B cell (primary cell): ENCODE data around the gene ARHGAP28. TPM values are rescaled to one million over a fixed set of nuclear protein-coding genes. Genes with fewer than 3 reads are reported as not detected.

Source experiments
- ATAC-seq: fragments of 200-7000 bp; cut with Tn5 transposase; one replicate; pipeline ENCODE4 v1.10.0; 2021; ENCODE audit warnings: low read depth, mild to moderate bottlenecking, moderate number of reproducible peaks, moderate library complexity
- CTCF ChIA-PET: fragments of 350-600 bp; sonication (Branson Sonifier 250); formaldehyde crosslinking; loops from one replicate; lab custom pipeline; 2021; ENCODE audit warnings: antibody characterized with exemption, inconsistent platforms; lab: Charles Lee
- POLR2A ChIA-PET: fragments of 350-600 bp; sonication (Branson Sonifier 250); formaldehyde crosslinking; loops from one replicate; lab custom pipeline; 2021; ENCODE audit warnings: antibody characterized with exemption; lab: Charles Lee
- DNase-seq: peaks from one replicate; pipeline ENCODE4 v3.0.0; 2013
- H2AFZ ChIP-seq: 2 replicates; pipeline ENCODE4 v1.6.1; 2012; ENCODE audit warnings: mild to moderate bottlenecking, low read depth, low read length; ENCODE audit not compliant: insufficient read depth, poor library complexity, severe bottlenecking
- H3K27ac ChIP-seq, 2 donors: 1 replicate in 1 of 2; 2 replicates in 1 of 2; pipeline ENCODE4 v1.5.1; 2012 to 2013; ENCODE audit warnings: low read length in 2 of 2, mild to moderate bottlenecking in 2 of 2, moderate library complexity in 1 of 2
- H3K27me3 ChIP-seq, 4 experiments: fragments of 200-600 bp in 1 of 4; sonication (generic) in 1 of 4; replicated peaks in 1 of 4; 1 replicate in 2 of 4; 2 replicates in 2 of 4; pipeline versions ENCODE4 v1.6.1 to v1.7.0; 2013 to 2016; ENCODE audit warnings: low read length in 3 of 4, mild to moderate bottlenecking in 2 of 4, mixed read lengths in 1 of 4, moderate library complexity in 1 of 4; ENCODE audit not compliant: insufficient read depth in 4 of 4, control insufficient read depth in 3 of 4; ENCODE audit errors: control extremely low read depth in 1 of 4
- H3K36me3 ChIP-seq, 2 experiments: replicated peaks in 1 of 2; 1 replicate in 1 of 2; 2 replicates in 1 of 2; pipeline versions ENCODE4 v1.6.1 to v1.7.1; 2013; ENCODE audit warnings: low read length in 1 of 2; ENCODE audit not compliant: insufficient read depth in 2 of 2, control insufficient read depth in 1 of 2; ENCODE audit errors: control extremely low read depth in 1 of 2, extremely low read depth in 1 of 2
- H3K4me1 ChIP-seq, 2 donors: fragments of 200-600 bp in 1 of 2; sonication (generic) in 1 of 2; 1 replicate in 1 of 2; 2 replicates in 1 of 2; pipeline versions ENCODE4 v1.5.1 to v1.6.1; 2013 to 2017; ENCODE audit warnings: low read length in 2 of 2; ENCODE audit not compliant: control insufficient read depth in 2 of 2, insufficient read depth in 2 of 2
- H3K4me2 ChIP-seq: replicated peaks from 2 replicates; pipeline ENCODE3; 2012; ENCODE audit warnings: mild to moderate bottlenecking, low read depth, low read length; ENCODE audit not compliant: poor library complexity, severe bottlenecking
- H3K4me3 ChIP-seq, 5 experiments: fragments of 200-600 bp in 1 of 5; sonication (generic) in 1 of 5; 1 replicate in 3 of 5; 2 replicates in 2 of 5; pipeline versions ENCODE4 v1.5.1 to v1.7.0; 2011 to 2016; ENCODE audit warnings: low read length in 4 of 5, mild to moderate bottlenecking in 4 of 5, low read depth in 2 of 5, control low read depth in 1 of 5, moderate library complexity in 1 of 5; ENCODE audit not compliant: insufficient read depth in 1 of 5; ENCODE audit errors: control extremely low read depth in 1 of 5, extremely low read depth in 1 of 5
- H3K79me2 ChIP-seq: fragments of 200-600 bp; sonication (generic); one replicate; pipeline ENCODE4 v1.6.0; 2016; ENCODE audit warnings: low read length; ENCODE audit not compliant: control insufficient read depth, insufficient read depth
- H3K9ac ChIP-seq: fragments of 200-600 bp; sonication (generic); 2 replicates; pipeline ENCODE4 v1.6.1; 2017; ENCODE audit warnings: mild to moderate bottlenecking, low read length, moderate library complexity
- H3K9me3 ChIP-seq, 3 donors: one replicate each; pipeline versions ENCODE4 v1.6.1 to v1.7.1; 2013; ENCODE audit warnings: low read length in 2 of 3; ENCODE audit not compliant: control insufficient read depth in 2 of 3, insufficient read depth in 1 of 3; ENCODE audit errors: control extremely low read depth in 1 of 3
- H4K20me1 ChIP-seq: 2 replicates; pipeline ENCODE4 v1.6.0; 2012; ENCODE audit warnings: mild to moderate bottlenecking, low read length; ENCODE audit not compliant: insufficient read depth, control insufficient read depth, poor library complexity, severe bottlenecking
- H3K27ac Mint-ChIP-seq: one replicate; pipeline ENCODE4 v1.8.0; 2021; ENCODE audit warnings: mixed read lengths
- H3K27me3 Mint-ChIP-seq: one replicate; pipeline ENCODE4 v1.8.0; 2021; ENCODE audit warnings: mixed read lengths
- H3K4me1 Mint-ChIP-seq: one replicate; pipeline ENCODE4 v1.8.0; 2021; ENCODE audit warnings: mixed read lengths
- H3K4me3 Mint-ChIP-seq: one replicate; pipeline ENCODE4 v1.8.0; 2021; ENCODE audit warnings: mixed read lengths
- H3K9me3 Mint-ChIP-seq: one replicate; pipeline ENCODE4 v1.8.0; 2022; ENCODE audit warnings: mixed read lengths; ENCODE audit not compliant: insufficient read depth
- EZH2 ChIP-seq: IDR thresholded peaks from 2 replicates; pipeline ENCODE4 v1.6.1; 2012; ENCODE audit warnings: borderline replicate concordance, low read depth, mild to moderate bottlenecking, moderate library complexity, low read length; ENCODE audit not compliant: insufficient read depth, poor library complexity, severe bottlenecking
- WGBS: methylation state at CpG from one replicate; pipeline ENCODE4 v1.1.5; 2013; ENCODE audit warnings: missing lambda C conversion rate; ENCODE audit not compliant: insufficient coverage; 5-methylcytosine and 5-hydroxymethylcytosine counted together
- intact Hi-C: fragments of 100-400 bp; cut with micrococcal nuclease; formaldehyde crosslinking; loops from one replicate; pipeline ENCODE4 v1.10.0; 2022
- polyA plus RNA-seq: library from polyadenylated mRNA; depleted of rRNA; stranded (reverse); fragments of >200 nt; gene quantifications from 2 replicates; pipeline ENCODE4 v1.2.3, GENCODE V29; 2012
- total RNA-seq, 2 donors: library from RNA; stranded (reverse); fragments of 120-200 nt in 1 of 2; gene quantifications; 1 replicate in 1 of 2; 2 replicates in 1 of 2; pipeline versions ENCODE4 v1.2.3 to v1.2.4, GENCODE V29; 2013 to 2022
- TF ChIP-seq, protein P1 (sequence below): fragments of 200-600 bp; IDR thresholded peaks from one replicate; pipeline ENCODE4 v1.8.0; 2022; ENCODE audit warnings: antibody characterized with exemption, mild to moderate bottlenecking

The ARHGAP28 gene
- total and polyA plus RNA-seq, 2 donors (not counting 1 experiment from before 2014, with no cell fraction given), result not detected

DNA sequence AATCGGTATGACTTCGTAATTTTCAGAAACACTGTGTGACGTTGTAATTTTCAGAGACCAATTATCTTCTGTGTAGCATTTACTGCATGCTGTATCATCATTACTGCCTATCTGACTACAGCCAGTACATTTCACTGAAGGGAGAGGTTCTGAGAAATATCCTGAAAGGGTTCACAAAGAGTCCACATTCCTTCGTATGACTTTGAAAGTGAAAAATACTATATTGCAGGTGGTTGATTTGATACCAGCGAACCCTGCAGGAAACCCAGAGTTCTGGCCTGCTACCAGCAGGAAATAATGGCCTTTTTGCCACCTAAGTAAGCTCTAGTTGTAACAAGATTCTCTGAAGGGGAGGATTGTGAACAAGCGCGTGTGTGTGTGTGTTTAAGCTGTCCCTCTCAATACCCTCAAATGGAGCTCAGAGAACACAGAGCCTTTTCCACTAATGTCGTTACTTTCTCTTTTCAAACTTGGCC lies 155.5 kb downstream of the ARHGAP28 start:
- H3K27me3 Mint-ChIP-seq, result no peaks in the 10 kb centered on the region
- intact Hi-C loops, result no loop called here

DNA sequence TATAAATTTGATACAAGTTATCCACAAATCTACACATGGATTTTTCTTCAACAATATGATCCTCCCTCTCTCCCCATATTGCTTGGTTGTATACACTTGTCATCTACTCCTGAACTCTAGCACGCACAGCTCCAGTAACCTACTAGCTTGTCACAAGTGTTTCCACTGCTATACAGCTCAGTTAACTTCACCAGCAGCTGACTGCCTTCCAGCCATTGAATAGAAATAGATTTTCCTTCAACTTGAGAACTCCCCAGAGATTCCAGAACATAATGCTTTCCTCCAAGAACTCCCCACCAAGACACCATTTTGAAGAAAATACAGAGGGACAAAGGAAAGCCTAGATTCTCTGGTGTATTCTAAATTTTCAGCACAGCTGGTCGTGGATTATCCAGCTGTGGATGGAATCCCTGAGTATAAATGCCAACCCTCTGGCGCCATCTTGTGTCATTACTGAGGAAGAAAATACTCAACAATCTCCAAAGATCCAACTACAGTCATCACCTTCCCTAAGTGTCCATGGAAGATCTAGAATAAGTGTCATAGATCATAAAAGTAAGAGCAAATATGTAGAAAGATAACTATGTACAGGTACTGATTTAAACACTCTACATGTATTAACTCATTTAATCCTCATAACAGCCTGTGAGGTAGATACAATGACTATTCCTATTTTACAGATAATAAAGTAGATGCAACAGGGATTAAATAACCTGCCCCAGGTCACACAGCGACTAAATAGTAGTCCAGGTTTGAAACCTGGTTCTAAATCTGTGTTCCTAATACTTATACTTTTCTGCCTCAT lies 156.7 kb downstream of the ARHGAP28 start:
- Histone ChIP-seq H3K9me3 (no peaks in the 10 kb centered on the region), H3K36me3 (no peaks in the 10 kb centered on the region), H3K79me2 (no peaks in the 10 kb centered on the region), H3K27me3 (no peaks in the 10 kb centered on the region), H3K27ac (no peak overlapping the region), H4K20me1 (no peaks in the 10 kb centered on the region), H3K4me3 (no peak overlapping the region), H3K4me2 (no peak overlapping the region), H3K4me1 (no peaks in the 10 kb centered on the region), H3K9ac (no peak overlapping the region), H2AFZ (no peak overlapping the region)
- DNase-seq (no peak), ATAC-seq (no peak)
- TF ChIP-seq EZH2, result no peak
- TF ChIP-seq, protein P1, sequence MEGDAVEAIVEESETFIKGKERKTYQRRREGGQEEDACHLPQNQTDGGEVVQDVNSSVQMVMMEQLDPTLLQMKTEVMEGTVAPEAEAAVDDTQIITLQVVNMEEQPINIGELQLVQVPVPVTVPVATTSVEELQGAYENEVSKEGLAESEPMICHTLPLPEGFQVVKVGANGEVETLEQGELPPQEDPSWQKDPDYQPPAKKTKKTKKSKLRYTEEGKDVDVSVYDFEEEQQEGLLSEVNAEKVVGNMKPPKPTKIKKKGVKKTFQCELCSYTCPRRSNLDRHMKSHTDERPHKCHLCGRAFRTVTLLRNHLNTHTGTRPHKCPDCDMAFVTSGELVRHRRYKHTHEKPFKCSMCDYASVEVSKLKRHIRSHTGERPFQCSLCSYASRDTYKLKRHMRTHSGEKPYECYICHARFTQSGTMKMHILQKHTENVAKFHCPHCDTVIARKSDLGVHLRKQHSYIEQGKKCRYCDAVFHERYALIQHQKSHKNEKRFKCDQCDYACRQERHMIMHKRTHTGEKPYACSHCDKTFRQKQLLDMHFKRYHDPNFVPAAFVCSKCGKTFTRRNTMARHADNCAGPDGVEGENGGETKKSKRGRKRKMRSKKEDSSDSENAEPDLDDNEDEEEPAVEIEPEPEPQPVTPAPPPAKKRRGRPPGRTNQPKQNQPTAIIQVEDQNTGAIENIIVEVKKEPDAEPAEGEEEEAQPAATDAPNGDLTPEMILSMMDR, result peak; percentile 48
- H3K9me3 Mint-ChIP-seq, result no peaks in the 10 kb centered on the region
- H3K4me1 Mint-ChIP-seq, result no peaks in the 10 kb centered on the region
- H3K27me3 Mint-ChIP-seq, result no peaks in the 10 kb centered on the region
- CTCF ChIA-PET, result interaction anchor here (1.5 kb wide), 1 partner anchor 1007 kb away, joined by 3 read pairs; no protein-coding TSS in a partner anchor
- H3K4me3 Mint-ChIP-seq, result no peak overlapping the region
- WGBS, result 25% methylated on average over 2 of the region's 4 CpGs
- H3K27ac Mint-ChIP-seq, result no peak overlapping the region
- POLR2A ChIA-PET, result no interaction called here
- intact Hi-C loops, result no loop called here

More for the DNA sequence above, 155.5 kb downstream of the ARHGAP28 start:
- TF ChIP-seq, protein P1, result no peak
- no peak for TF ChIP-seq EZH2
- ChIA-PET CTCF (interaction anchor here (0.6 kb wide), 1 partner anchor 17 kb away, joined by 3 read pairs; no protein-coding TSS in a partner anchor), POLR2A (no interaction called here)
- DNase-seq (no peak), ATAC-seq (no peak)
- H3K27ac Mint-ChIP-seq, result no peak overlapping the region
- Histone ChIP-seq H3K27me3 (no peaks in the 10 kb centered on the region), H2AFZ (no peak overlapping the region), H3K9me3 (no peaks in the 10 kb centered on the region), H3K4me3 (no peak overlapping the region), H4K20me1 (no peaks in the 10 kb centered on the region), H3K27ac (no peak overlapping the region), H3K4me2 (no peak overlapping the region), H3K4me1 (no peaks in the 10 kb centered on the region), H3K9ac (no peak overlapping the region), H3K36me3 (no peaks in the 10 kb centered on the region), H3K79me2 (no peaks in the 10 kb centered on the region)
- no peaks in the 10 kb centered on the region for H3K9me3 Mint-ChIP-seq
- no peak overlapping the region for H3K4me3 Mint-ChIP-seq
- H3K4me1 Mint-ChIP-seq, result no peaks in the 10 kb centered on the region
- WGBS, result 72% methylated on average over 4 of the region's 8 CpGs
